GM12878 (cell line): ENCODE results near the gene DOCK9. TPM values are rescaled to one million over a fixed set of nuclear protein-coding genes. Genes with fewer than 3 reads are reported as not detected.

Source experiments
- ATAC-seq: fragments of 200-7000 bp; cut with Tn5 transposase; 3 replicates; pipeline ENCODE4 v1.9.1; 2020; ENCODE audit warnings: mild to moderate bottlenecking, moderate library complexity
- BruUV-seq: library from RNA; stranded (reverse); fragments of 400-500 nt; replicated peaks from 2 replicates; lab custom pipeline; 2021; lab: Mats Ljungman, UMichigan
- CTCF ChIA-PET: fragments of 300-600 bp; sonication (Branson Sonifier 250); formaldehyde crosslinking; extraction: SDS; loops from one replicate; lab custom pipeline; 2021; ENCODE audit warnings: inconsistent platforms; lab: Yijun Ruan, JAX
- POLR2A ChIA-PET: fragments of 350-600 bp; formaldehyde crosslinking; extraction: SDS; loops from one replicate; lab custom pipeline; 2021; ENCODE audit warnings: inconsistent platforms; lab: Charles Lee
- RAD21 ChIA-PET: fragments of 300-600 bp; sonication (Branson Sonifier 250); formaldehyde crosslinking; loops from one replicate; lab custom pipeline; 2023; ENCODE audit warnings: antibody characterized with exemption; ENCODE audit not compliant: unreplicated experiment; lab: Charles Lee
- SMC1A ChIA-PET: fragments of 300-600 bp; sonication (Branson Sonifier 250); formaldehyde crosslinking; loops from one replicate; lab custom pipeline; 2023; ENCODE audit not compliant: unreplicated experiment, uncharacterized antibody; lab: Charles Lee
- DNase-seq: peaks from one replicate; pipeline ENCODE4 v3.0.0-alpha.2; 2011; ENCODE audit warnings: low read depth, low spot score
- FAIRE-seq: peaks from 3 replicates; lab custom pipeline; 2011; peaks lifted over from hg19 to GRCh38; lab: Jason Lieb, UNC
- H2AFZ ChIP-seq: 2 replicates; pipeline ENCODE4 v1.6.0; 2011; ENCODE audit warnings: low read depth, low read length, control low read depth; ENCODE audit not compliant: control insufficient read depth
- H3K27ac ChIP-seq: 2 replicates; pipeline ENCODE4 v1.5.1; 2011; ENCODE audit warnings: control low read depth; ENCODE audit not compliant: control insufficient read depth, insufficient read depth
- H3K27me3 ChIP-seq, 2 experiments: replicated peaks in 1 of 2; 2 replicates each; pipeline versions ENCODE4 v1.6.0 to v1.6.1; 2011; ENCODE audit warnings: low read length in 1 of 2; ENCODE audit not compliant: control insufficient read depth in 2 of 2, insufficient read depth in 2 of 2
- H3K36me3 ChIP-seq, 2 experiments: 2 replicates each; pipeline ENCODE4 v1.5.1; 2011; ENCODE audit warnings: low read length in 1 of 2; ENCODE audit not compliant: control insufficient read depth in 2 of 2, insufficient read depth in 2 of 2
- H3K4me1 ChIP-seq: 2 replicates; pipeline ENCODE4 v1.6.1; 2011; ENCODE audit warnings: mild to moderate bottlenecking, low read length, moderate library complexity, mixed read lengths; ENCODE audit not compliant: control insufficient read depth, insufficient read depth
- H3K4me2 ChIP-seq: 2 replicates; pipeline ENCODE4 v1.6.0; 2011; ENCODE audit warnings: control low read depth; ENCODE audit not compliant: control insufficient read depth, insufficient read depth
- H3K4me3 ChIP-seq: fragments of 200-600 bp; sonication (generic); 2 replicates; pipeline ENCODE4 v1.5.1; 2016
- H3K79me2 ChIP-seq: 2 replicates; pipeline ENCODE4 v1.6.0; 2011; ENCODE audit warnings: low read length; ENCODE audit not compliant: control insufficient read depth, insufficient read depth
- H3K9ac ChIP-seq: 2 replicates; pipeline ENCODE4 v1.8.0; 2011; ENCODE audit warnings: low read length, control low read depth, mixed read lengths; ENCODE audit not compliant: control insufficient read depth, insufficient read depth
- H3K9me3 ChIP-seq: replicated peaks from 3 replicates; pipeline ENCODE4 v1.5.1; 2011; ENCODE audit warnings: mild to moderate bottlenecking, low read length; ENCODE audit not compliant: control insufficient read depth, insufficient read depth
- H4K20me1 ChIP-seq: 2 replicates; pipeline ENCODE4 v1.6.0; 2011; ENCODE audit not compliant: control insufficient read depth, insufficient read depth
- BHLHE40 ChIP-seq, 2 experiments: fragments of 450-650 bp in 1 of 2; IDR thresholded peaks; 2 replicates each; pipeline ENCODE4 v1.6.1; 2011 to 2017; ENCODE audit warnings: low read depth in 2 of 2, borderline replicate concordance in 1 of 2, improper control_type of control experiment in 1 of 2, low read length in 1 of 2, mild to moderate bottlenecking in 1 of 2
- CREB1 ChIP-seq: IDR thresholded peaks from 2 replicates; pipeline ENCODE4 v1.6.1; 2012; ENCODE audit warnings: low read depth, mild to moderate bottlenecking, inconsistent platforms
- CREM ChIP-seq: IDR thresholded peaks from 2 replicates; pipeline ENCODE4 v1.6.1; 2014; ENCODE audit warnings: antibody characterized with exemption, low read depth
- E2F8 ChIP-seq: fragments of 450-650 bp; IDR thresholded peaks from 2 replicates; pipeline ENCODE4 v1.6.1; 2018; ENCODE audit warnings: mild to moderate bottlenecking, low read depth, moderate library complexity; ENCODE audit not compliant: partially characterized antibody
- EGR1 ChIP-seq, 2 experiments: IDR thresholded peaks; 1 replicate in 1 of 2; 2 replicates in 1 of 2; pipeline ENCODE4 v1.6.1; 2011 to 2012; ENCODE audit warnings: low read depth in 2 of 2, low read length in 2 of 2, borderline replicate concordance in 1 of 2, mild to moderate bottlenecking in 1 of 2, moderate library complexity in 1 of 2
- ETV6 ChIP-seq, 2 experiments: fragments of 450-650 bp in 1 of 2; IDR thresholded peaks in 1 of 2; conservative IDR thresholded peaks in 1 of 2; 2 replicates each; pipeline ENCODE4 v1.6.1; 2014; ENCODE audit warnings: antibody characterized with exemption in 1 of 2, borderline replicate concordance in 1 of 2, low read depth in 1 of 2, mild to moderate bottlenecking in 1 of 2, moderate library complexity in 1 of 2
- HDAC6 ChIP-seq: fragments of 200-600 bp; sonication (generic); IDR thresholded peaks from one replicate; pipeline ENCODE4 v1.8.0; 2017; ENCODE audit warnings: antibody characterized with exemption; ENCODE audit not compliant: unreplicated experiment
- IRF4 ChIP-seq: IDR thresholded peaks from 2 replicates; pipeline ENCODE4 v1.6.1; 2011; ENCODE audit warnings: low read depth, low read length
- JUNB ChIP-seq: IDR thresholded peaks from 2 replicates; pipeline ENCODE4 v1.6.1; 2016; ENCODE audit warnings: antibody characterized with exemption, mild to moderate bottlenecking
- MXI1 ChIP-seq: fragments of 150-350 bp; IDR thresholded peaks from 2 replicates; pipeline ENCODE4 v1.6.1; 2011; ENCODE audit warnings: low read depth, mild to moderate bottlenecking, inconsistent platforms, low read length, improper control_type of control experiment
- NFYA ChIP-seq: IDR thresholded peaks from 2 replicates; pipeline ENCODE4 v1.6.1; 2011; ENCODE audit warnings: low read depth, mild to moderate bottlenecking, low read length, improper control_type of control experiment, borderline replicate concordance
- NR2C1 ChIP-seq: fragments of 450-650 bp; IDR thresholded peaks from 2 replicates; pipeline ENCODE4 v1.6.1; 2017; ENCODE audit warnings: antibody characterized with exemption, mild to moderate bottlenecking, moderate library complexity
- PAX8 ChIP-seq: fragments of 450-650 bp; IDR thresholded peaks from 2 replicates; pipeline ENCODE4 v1.6.1; 2017; ENCODE audit warnings: mild to moderate bottlenecking, moderate library complexity
- PBX3 ChIP-seq: IDR thresholded peaks from 2 replicates; pipeline ENCODE4 v1.6.1; 2011; ENCODE audit warnings: mild to moderate bottlenecking, low read depth, low read length, moderate library complexity; ENCODE audit not compliant: insufficient replicate concordance
- SREBF1 ChIP-seq: IDR thresholded peaks from 2 replicates; pipeline ENCODE4 v1.6.1; 2012; ENCODE audit warnings: mild to moderate bottlenecking, low read length
- USF1 ChIP-seq: IDR thresholded peaks from 2 replicates; pipeline ENCODE4 v1.6.1; 2011; ENCODE audit warnings: borderline replicate concordance, low read depth, mild to moderate bottlenecking, moderate library complexity, mixed read lengths, low read length; ENCODE audit not compliant: insufficient read depth; ENCODE audit errors: extremely low read length
- ZNF622 ChIP-seq: fragments of 450-650 bp; IDR thresholded peaks from 2 replicates; pipeline ENCODE4 v1.6.1; 2017; ENCODE audit warnings: mild to moderate bottlenecking, inconsistent platforms
- ZZZ3 ChIP-seq: IDR thresholded peaks from 2 replicates; pipeline ENCODE4 v1.6.1; 2011; ENCODE audit warnings: low read depth; ENCODE audit not compliant: control insufficient read depth, insufficient read length
- WGBS: methylation state at CpG from one replicate; pipeline ENCODE4 v1.1.6; 2016; ENCODE audit warnings: low lambda C conversion rate; ENCODE audit not compliant: insufficient replicate concordance, insufficient coverage; ENCODE audit errors: missing lambda C conversion rate; 5-methylcytosine and 5-hydroxymethylcytosine counted together
- in situ Hi-C: fragments of 300-500 bp; cut with MboI; formaldehyde crosslinking; loops from 9 replicates; pipeline ENCODE4 v1.14.3; 2018; ENCODE audit warnings: mixed read lengths
- intact Hi-C: fragments of 100-400 bp; cut with micrococcal nuclease; formaldehyde crosslinking; loops from one replicate; pipeline ENCODE4 v1.14.2; 2022; ENCODE audit not compliant: unreplicated experiment
- polyA plus RNA-seq, 11 experiments: library from polyadenylated mRNA; depleted of rRNA in 4 of 11; unstranded in 6 of 11; stranded (reverse) in 5 of 11; fragments of >200 nt; fragmentation: Nextera tagmentation in 4 of 11; fragmentation: Illumina TruSeq in 1 of 11; extraction: Ambion mirVana in 4 of 11; extraction: Trizol in 1 of 11; gene quantifications; 1 replicate in 1 of 11; 2 replicates in 10 of 11; pipeline versions ENCODE4 v1.2.1 to v1.2.3, GENCODE V29; 2011 to 2016; ENCODE audit warnings: inconsistent platforms in 2 of 11, missing spikeins in 2 of 11, low read depth in 1 of 11
- total RNA-seq, 4 experiments: library from RNA; depleted of rRNA in 3 of 4; stranded (reverse); fragments of >200 nt in 3 of 4; fragmentation: Illumina TruSeq in 1 of 4; extraction: Trizol in 1 of 4; gene quantifications; 2 replicates each; pipeline versions ENCODE4 v1.2.1 to v1.2.3, GENCODE V29; 2013 to 2021

The DOCK9 gene
- total and polyA plus RNA-seq, 10 of the 15 experiments (the other 5 are each of a cell fraction or from before 2014, with no cell fraction given): 0.09 to 2.9 (median 0.74) TPM

GRCh38 chr13:98795220-98795619 lies 182.6 kb downstream of the DOCK9 start (continued):
- no peak for TF ChIP-seq E2F8

GRCh38 chr13:98794498-98794897 lies 183.4 kb downstream of the DOCK9 start:
- H3K9me3 ChIP-seq: no peaks in the 10 kb centered on the region
- ChIA-PET CTCF (interaction anchor here (1.0 to 5.2 kb wide), 4 partner anchors 9 to 49 kb away, joined by 3 to 25 read pairs (median 4); no protein-coding TSS in a partner anchor), POLR2A (no interaction called here)

More at GRCh38 chr13:98794498-98794897, 183.4 kb downstream of the DOCK9 start:
- Histone ChIP-seq H3K4me2 (no peak overlapping the region), H3K4me1 (no peaks in the 10 kb centered on the region), H3K79me2 (no peaks in the 10 kb centered on the region), H3K27me3 (no peaks in the 10 kb centered on the region), H4K20me1 (no peaks in the 10 kb centered on the region), H3K36me3 (no peaks in the 10 kb centered on the region), H3K27ac (no peak overlapping the region), H3K4me3 (no peak overlapping the region), H3K9ac (no peak overlapping the region), H2AFZ (no peak overlapping the region)
- 55% methylated on average over 12 of the region's 12 CpGs for WGBS
- intact Hi-C loops (no loop called here), in situ Hi-C loops (no loop called here)
- no TSS peak for BruUV-seq
- DNase-seq: no peak
- ChIA-PET SMC1A (interaction anchor here (0.7 to 1.5 kb wide), 4 partner anchors 14 to 39 kb away, joined by 3 to 4 read pairs (median 3); no protein-coding TSS in a partner anchor), RAD21 (no interaction called here)
- no peak for TF ChIP-seq CREM
- TF ChIP-seq PAX8: no peak
- no peak for TF ChIP-seq NR2C1
- no peak for TF ChIP-seq JUNB
- TF ChIP-seq IRF4: no peak
- no peak for TF ChIP-seq CREB1
- TF ChIP-seq USF1: no peak
- no peak for TF ChIP-seq ZZZ3
- no peak for TF ChIP-seq SREBF1
- no peak for TF ChIP-seq MXI1
- TF ChIP-seq NFYA: no peak
- TF ChIP-seq BHLHE40 (IDR thresholded peaks at IDR 0.05; ENCODE audit: borderline replicate concordance in 1 of 2, low read depth in 2 of 2, low read length in 1 of 2): no peak
- no peak for TF ChIP-seq PBX3
- TF ChIP-seq EGR1 (IDR thresholded peaks at IDR 0.05; ENCODE audit: borderline replicate concordance in 1 of 2, low read depth in 2 of 2, low read length in 2 of 2): no peak
- no peak for TF ChIP-seq HDAC6
- TF ChIP-seq ZNF622: no peak
- TF ChIP-seq ETV6 (conservative IDR thresholded peaks at IDR 0.05 in 1 of 2, IDR thresholded peaks at IDR 0.05 in 1 of 2; ENCODE audit: borderline replicate concordance in 1 of 2, low read depth in 1 of 2): no peak
- ATAC-seq: no peak
- FAIRE-seq: no peak
